H54 (cell line): ENCODE results near the gene CASR.
"Not testable (repeated sequence)": the region's sequence is repeated elsewhere in the genome, so short reads cannot be mapped to it uniquely, and the experiment has no call there.

Experiments used
- DNase-seq: peaks from one replicate; pipeline ENCODE4 v3.0.0; 2011; ENCODE audit warnings: low spot score, mixed read lengths; ENCODE audit not compliant: insufficient read length
- FAIRE-seq: peaks from 3 replicates; lab custom pipeline; 2011; peaks lifted over from hg19 to GRCh38; lab: Jason Lieb, UNC
- POLR2A ChIP-seq: IDR thresholded peaks from 2 replicates; pipeline ENCODE4 v1.6.1; 2011; ENCODE audit warnings: low read depth, mild to moderate bottlenecking, low read length

The CASR gene

GRCh38 chr3:122183521-122183892 lies at the start of gene CASR:
CASR (plus strand) TSS chr3:122183668; CDS start chr3:122254190, 70,522 bp downstream.
- DNase-seq (no peak), FAIRE-seq (no peak)
- TF ChIP-seq POLR2A: no peak

GRCh38 chr3:122146466-122146865 lies 37.0 kb upstream of the CASR start:
- TF ChIP-seq POLR2A: no peak
- DNase-seq (no peak), FAIRE-seq (no peak)

- DNase-seq (no peak), FAIRE-seq (no peak)
- TF ChIP-seq POLR2A: no peak
Measured at GRCh38 chr3:122148941-122149627, 34.4 kb upstream of the CASR start.

GRCh38 chr3:122151480-122151879 lies 32.0 kb upstream of the CASR start:
- FAIRE-seq (no peak), DNase-seq (no peak)
- TF ChIP-seq POLR2A: no peak

GRCh38 chr3:122164983-122165382 lies 18.5 kb upstream of the CASR start:
- not testable (repeated sequence) for DNase-seq

GRCh38 chr3:122167630-122168029 lies 15.8 kb upstream of the CASR start:
- DNase-seq: no peak
- TF ChIP-seq POLR2A: no peak
- FAIRE-seq: no peak

More at GRCh38 chr3:122164983-122165382, 18.5 kb upstream of the CASR start:
- FAIRE-seq: not testable (repeated sequence)

GRCh38 chr3:122168044-122168443 lies 15.4 kb upstream of the CASR start:
- DNase-seq (no peak), FAIRE-seq (no peak)
- no peak for TF ChIP-seq POLR2A

- FAIRE-seq (no peak), DNase-seq (no peak)
- no peak for TF ChIP-seq POLR2A
Measured at GRCh38 chr3:122169911-122170310, 13.6 kb upstream of the CASR start.

GRCh38 chr3:122171361-122171760 lies 12.1 kb upstream of the CASR start:
- DNase-seq, FAIRE-seq: not testable (repeated sequence)

- TF ChIP-seq POLR2A: no peak
- DNase-seq (no peak), FAIRE-seq (no peak)
Measured at GRCh38 chr3:122178711-122179110, 4.8 kb upstream of the CASR start.

- DNase-seq (no peak), FAIRE-seq (no peak)
- TF ChIP-seq POLR2A: no peak
Measured at GRCh38 chr3:122183893-122184590, 574 bp downstream of the CASR start.

- FAIRE-seq (no peak), DNase-seq (no peak)
- TF ChIP-seq POLR2A: no peak
Measured at GRCh38 chr3:122184591-122184929, 1.1 kb downstream of the CASR start.

GRCh38 chr3:122186372-122186771 lies 2.9 kb downstream of the CASR start:
- no peak for FAIRE-seq
- no peak for TF ChIP-seq POLR2A
- no peak for DNase-seq

- TF ChIP-seq POLR2A: no peak
- DNase-seq (no peak), FAIRE-seq (no peak)
Measured at GRCh38 chr3:122188737-122189136, 5.3 kb downstream of the CASR start.

GRCh38 chr3:122189357-122189756 lies 5.9 kb downstream of the CASR start:
- DNase-seq: no peak
- TF ChIP-seq POLR2A: no peak
- no peak for FAIRE-seq
